Sigmoid colon (tissue), 7 donors: ENCODE results near the gene KCNQ4. TPM values are rescaled to one million over a fixed set of nuclear protein-coding genes. Genes with fewer than 3 reads are reported as not detected.
A peak's percentile ranks its signal among the peaks of the same experiment; 100 is the strongest.

Source experiments
- DNase-seq: peaks from one replicate; pipeline ENCODE4 v3.0.0-alpha.2; 2019
- H3K27ac ChIP-seq, 4 donors: fragments of 200-600 bp; sonication (generic); one replicate each; pipeline ENCODE4 v1.5.1; 2016 to 2019; ENCODE audit warnings: mild to moderate bottlenecking in 1 of 4
- H3K27me3 ChIP-seq, 3 donors: fragments of 200-600 bp; sonication (generic); one replicate each; pipeline ENCODE4 v1.5.1; 2019; ENCODE audit warnings: mild to moderate bottlenecking in 1 of 3
- H3K36me3 ChIP-seq, 4 donors: fragments of 200-600 bp; sonication (generic); one replicate each; pipeline ENCODE4 v1.5.1; 2016 to 2019
- H3K4me1 ChIP-seq, 4 donors: fragments of 200-600 bp; sonication (generic); one replicate each; pipeline ENCODE4 v1.5.1; 2017 to 2019
- H3K4me3 ChIP-seq, 4 donors: fragments of 200-600 bp; sonication (generic); one replicate each; pipeline ENCODE4 v1.5.1; 2017 to 2019; ENCODE audit warnings: mild to moderate bottlenecking in 2 of 4, moderate library complexity in 1 of 4
- H3K9me3 ChIP-seq, 4 donors: fragments of 200-600 bp in 3 of 4; sonication (generic) in 3 of 4; one replicate each; pipeline versions ENCODE4 v1.5.1 to v1.6.1; 2013 to 2019
- CTCF ChIP-seq, 4 experiments: fragments of 450-650 bp in 3 of 4; fragments of 200-600 bp in 1 of 4; IDR thresholded peaks; one replicate each; pipeline ENCODE4 v1.5.1; 2016 to 2019; ENCODE audit warnings: antibody characterized with exemption in 4 of 4, mild to moderate bottlenecking in 3 of 4, moderate library complexity in 2 of 4
- EP300 ChIP-seq, 4 donors: sonication (generic); formaldehyde crosslinking; IDR thresholded peaks; one replicate each; pipeline ENCODE4 v1.6.1; 2017; ENCODE audit warnings: antibody characterized with exemption in 4 of 4
- POLR2A ChIP-seq, 2 donors: fragments of 450-650 bp; IDR thresholded peaks; one replicate each; pipeline ENCODE4 v1.6.1; 2016; ENCODE audit warnings: antibody characterized with exemption in 2 of 2, mild to moderate bottlenecking in 2 of 2, moderate library complexity in 2 of 2
- POLR2AphosphoS5 ChIP-seq, 4 donors: sonication (generic); formaldehyde crosslinking; IDR thresholded peaks; one replicate each; pipeline ENCODE4 v1.6.1; 2017; ENCODE audit warnings: antibody characterized with exemption in 4 of 4
- WGBS, 2 donors: extraction: QIAGEN DNeasy Blood & Tissue Kit; methylation state at CpG; one replicate each; pipeline ENCODE4 v1.1.7; 2013; 5-methylcytosine and 5-hydroxymethylcytosine counted together
- intact Hi-C: fragments of 100-400 bp; cut with DNase I; formaldehyde crosslinking; loops from one replicate; pipeline ENCODE4 v1.15.1; 2023
- polyA plus RNA-seq, 3 donors: library from polyadenylated mRNA; stranded (reverse); fragments of 200-250 nt; gene quantifications; one replicate each; pipeline ENCODE4 v1.2.3, GENCODE V29; 2013
- total RNA-seq, 4 donors: library from RNA; depleted of rRNA; stranded (reverse); fragments of >200 nt; gene quantifications; one replicate each; pipeline ENCODE4 v1.1.0, GENCODE V29; 2016
- donor health status: healthy with polysubstance abuse.
- donor health status: Bipolar disorder and iron deficiency.
- donor health status: healthy.

KCNQ4 gene
- total and polyA plus RNA-seq, 7 donors, result 0.60 to 10.8 (median 6.3) TPM; not detected in 1

GRCh38 chr1:40876891-40877290, 93.3 kb downstream of the KCNQ4 start:
- WGBS, 2 donors, result 88 to 89% methylated on average over 1 of the region's 1 CpG

DNA sequence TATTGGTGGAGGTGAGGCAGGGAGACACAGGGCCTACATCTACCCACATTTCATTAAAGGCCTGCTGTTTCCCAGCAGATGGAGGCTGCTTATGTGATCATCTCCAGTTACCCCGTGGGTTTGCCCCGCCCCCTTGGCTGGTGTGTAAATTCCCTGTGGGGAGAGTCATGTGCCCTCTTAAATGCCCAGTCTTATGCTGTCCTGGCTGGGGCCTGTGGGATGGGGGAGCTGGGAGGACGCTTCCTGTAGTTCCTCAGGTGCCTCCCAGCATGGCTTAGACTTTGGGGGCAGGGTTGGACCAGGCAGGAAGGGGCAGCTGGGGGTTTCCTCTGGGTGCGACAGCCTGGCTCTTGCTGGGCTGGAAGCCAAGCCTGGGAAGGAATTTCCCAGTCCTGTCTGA, 94.1 kb downstream of the KCNQ4 start:
- peaks cover 0 to 3% (median 1%) of the 10 kb centered on the region in 4 donors for H3K9me3 ChIP-seq
- H3K27ac ChIP-seq, result peak overlapping the region; percentile 56 to 77 (median 62)
- H3K36me3 ChIP-seq, result no peaks in the 10 kb centered on the region
- 33 to 35% methylated on average over 4 of the region's 4 CpGs for WGBS, 2 donors
- no peak overlapping the region for H3K4me3 ChIP-seq
- no peaks in the 10 kb centered on the region for H3K27me3 ChIP-seq
- DNase-seq, result peak; percentile 90
- intact Hi-C loops, result no loop called here
- TF ChIP-seq CTCF (IDR thresholded peaks at IDR 0.05) (no peak), EP300 (IDR thresholded peaks at IDR 0.05) (peak in 2 of 4 donors; percentile 30 to 77), POLR2AphosphoS5 (IDR thresholded peaks at IDR 0.05) (peak in 3 of 4 donors; percentile 20 to 81 (median 40))
- H3K4me1 ChIP-seq, result peaks cover 0 to 14% (median 12%) of the 10 kb centered on the region in 4 donors

More at GRCh38 chr1:40876891-40877290, 93.3 kb downstream of the KCNQ4 start:
- peak overlapping the region; percentile 56 to 77 (median 62) for H3K27ac ChIP-seq
- no peak overlapping the region for H3K4me3 ChIP-seq
- H3K27me3 ChIP-seq, result no peaks in the 10 kb centered on the region
- H3K9me3 ChIP-seq, result peaks cover 0 to 3% (median 1%) of the 10 kb centered on the region in 4 donors
- intact Hi-C loops, result no loop called here
- peaks cover 0 to 14% (median 12%) of the 10 kb centered on the region in 4 donors for H3K4me1 ChIP-seq
- H3K36me3 ChIP-seq, result no peaks in the 10 kb centered on the region
- DNase-seq, result no peak
- TF ChIP-seq POLR2A (IDR thresholded peaks at IDR 0.05) (no peak), CTCF (IDR thresholded peaks at IDR 0.05) (no peak)

GRCh38 chr1:40878906-40879305, 95.3 kb downstream of the KCNQ4 start:
- peaks cover 0 to 19% (median 13%) of the 10 kb centered on the region in 4 donors for H3K4me1 ChIP-seq
- 97 to 99% methylated on average over 2 of the region's 2 CpGs for WGBS, 2 donors
- DNase-seq, result no peak
- peaks cover 0 to 3% (median 2%) of the 10 kb centered on the region in 3 donors for H3K27me3 ChIP-seq
- no peaks in the 10 kb centered on the region for H3K36me3 ChIP-seq
- peaks cover 0 to 3% (median 1%) of the 10 kb centered on the region in 4 donors for H3K9me3 ChIP-seq
- TF ChIP-seq POLR2A (IDR thresholded peaks at IDR 0.05) (no peak), POLR2AphosphoS5 (IDR thresholded peaks at IDR 0.05) (no peak), CTCF (IDR thresholded peaks at IDR 0.05) (no peak), EP300 (IDR thresholded peaks at IDR 0.05) (no peak)
- H3K27ac ChIP-seq, result peak overlapping the region in 1 of 4 donors; percentile 67
- intact Hi-C loops, result no loop called here
- H3K4me3 ChIP-seq, result no peak overlapping the region

- WGBS, 2 donors, result 90% methylated on average over 11 of the region's 11 CpGs
- no peak overlapping the region for H3K27ac ChIP-seq
- intact Hi-C loops, result no loop called here
Observed at GRCh38 chr1:40879482-40880175, 96.0 kb downstream of the KCNQ4 start.

More at GRCh38 chr1:40879482-40880175, 96.0 kb downstream of the KCNQ4 start:
- Histone ChIP-seq H3K9me3 (peaks cover 0 to 3% (median 1%) of the 10 kb centered on the region in 4 donors), H3K4me3 (no peak overlapping the region), H3K36me3 (no peaks in the 10 kb centered on the region), H3K27me3 (peaks cover 0 to 9% (median 6%) of the 10 kb centered on the region in 3 donors), H3K4me1 (peaks cover 0 to 25% (median 20%) of the 10 kb centered on the region in 4 donors)
- no peak for DNase-seq
- no peak for TF ChIP-seq CTCF (IDR thresholded peaks at IDR 0.05)
- TF ChIP-seq POLR2A (IDR thresholded peaks at IDR 0.05), result no peak
- TF ChIP-seq EP300 (IDR thresholded peaks at IDR 0.05), result no peak
- no peak for TF ChIP-seq POLR2AphosphoS5 (IDR thresholded peaks at IDR 0.05)
